ENCODE data around the gene DOK6.
"Not testable (repeated sequence)": the region's sequence is repeated elsewhere in the genome, so short reads cannot be mapped to it uniquely, and the experiment has no call there.

Gene DOK6

DNA sequence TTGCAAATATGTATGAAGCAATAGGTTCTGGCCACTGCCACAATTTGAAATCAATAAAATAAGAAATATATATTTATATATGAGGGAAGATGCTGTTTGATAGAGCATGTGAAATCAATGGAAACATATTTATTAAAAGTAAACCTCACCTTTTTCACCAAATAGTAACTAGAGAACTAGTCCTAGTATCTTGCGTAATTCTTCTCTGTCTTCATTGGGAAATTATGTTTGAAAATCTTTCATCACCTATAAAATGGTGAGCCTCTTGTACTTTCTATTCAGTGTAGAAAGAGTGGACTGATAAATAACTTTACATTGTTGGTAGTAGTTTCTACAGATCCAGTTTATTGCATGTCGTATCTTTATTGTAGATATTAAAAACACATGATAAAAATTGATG lies 444.0 kb downstream of the DOK6 start:
- TF ChIP-seq, protein P1, sequence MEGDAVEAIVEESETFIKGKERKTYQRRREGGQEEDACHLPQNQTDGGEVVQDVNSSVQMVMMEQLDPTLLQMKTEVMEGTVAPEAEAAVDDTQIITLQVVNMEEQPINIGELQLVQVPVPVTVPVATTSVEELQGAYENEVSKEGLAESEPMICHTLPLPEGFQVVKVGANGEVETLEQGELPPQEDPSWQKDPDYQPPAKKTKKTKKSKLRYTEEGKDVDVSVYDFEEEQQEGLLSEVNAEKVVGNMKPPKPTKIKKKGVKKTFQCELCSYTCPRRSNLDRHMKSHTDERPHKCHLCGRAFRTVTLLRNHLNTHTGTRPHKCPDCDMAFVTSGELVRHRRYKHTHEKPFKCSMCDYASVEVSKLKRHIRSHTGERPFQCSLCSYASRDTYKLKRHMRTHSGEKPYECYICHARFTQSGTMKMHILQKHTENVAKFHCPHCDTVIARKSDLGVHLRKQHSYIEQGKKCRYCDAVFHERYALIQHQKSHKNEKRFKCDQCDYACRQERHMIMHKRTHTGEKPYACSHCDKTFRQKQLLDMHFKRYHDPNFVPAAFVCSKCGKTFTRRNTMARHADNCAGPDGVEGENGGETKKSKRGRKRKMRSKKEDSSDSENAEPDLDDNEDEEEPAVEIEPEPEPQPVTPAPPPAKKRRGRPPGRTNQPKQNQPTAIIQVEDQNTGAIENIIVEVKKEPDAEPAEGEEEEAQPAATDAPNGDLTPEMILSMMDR (IDR thresholded peaks at IDR 0.05; ENCODE audit: control extremely low read depth, extremely low read depth, low read depth, missing control alignments): no peak
- no peak for DNase-seq (ENCODE audit: extremely low spot score)
- ChIA-PET POLR2A (no interaction called here), CTCF (no interaction called here)

DNA sequence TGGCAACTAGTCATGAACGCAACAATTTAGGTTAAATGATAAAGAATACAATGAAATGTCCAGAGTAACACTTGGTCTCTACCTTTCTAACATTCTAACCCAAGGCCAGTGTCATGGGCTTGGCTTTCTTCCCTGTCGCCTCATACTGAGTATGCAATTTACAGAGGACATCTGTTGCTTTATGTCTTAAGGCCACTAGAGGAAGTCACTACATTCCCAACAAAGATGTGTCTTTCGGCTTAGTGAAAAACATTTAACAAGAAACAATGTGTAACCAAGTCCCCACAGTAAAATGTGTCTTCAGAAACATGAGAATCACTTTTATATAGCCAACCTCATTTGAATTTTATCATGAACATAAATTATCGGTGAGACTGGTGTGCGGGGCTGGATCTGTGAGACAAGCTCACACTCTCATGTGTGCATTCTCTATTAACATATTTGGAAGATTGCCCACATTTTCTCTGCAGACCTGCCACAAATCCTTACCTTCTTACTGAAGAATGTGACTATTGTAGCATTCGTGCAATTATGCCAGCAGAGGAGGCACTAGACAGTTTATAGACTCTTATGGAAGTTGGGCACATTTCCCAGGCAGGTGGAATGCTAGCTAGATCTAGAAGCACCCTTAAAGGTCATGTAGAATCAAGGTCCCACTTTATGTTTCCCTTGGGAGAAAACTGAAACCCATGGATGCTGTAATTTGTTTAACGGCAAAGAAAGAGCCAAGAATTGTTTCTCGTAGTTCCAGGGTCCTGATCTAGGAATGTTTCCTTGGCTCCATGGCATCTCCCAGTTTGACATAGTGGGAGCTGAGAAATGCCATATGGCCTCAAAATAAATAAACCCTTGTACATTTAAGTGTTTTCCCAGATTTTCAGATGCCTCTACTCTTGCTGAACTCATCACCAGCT lies 445.2 kb downstream of the DOK6 start:
- CTCF ChIA-PET: interaction anchor here (0.7 to 1.1 kb wide), 2 partner anchors 101 to 183 kb away, joined by 3 read pairs; no protein-coding TSS in a partner anchor

DNA sequence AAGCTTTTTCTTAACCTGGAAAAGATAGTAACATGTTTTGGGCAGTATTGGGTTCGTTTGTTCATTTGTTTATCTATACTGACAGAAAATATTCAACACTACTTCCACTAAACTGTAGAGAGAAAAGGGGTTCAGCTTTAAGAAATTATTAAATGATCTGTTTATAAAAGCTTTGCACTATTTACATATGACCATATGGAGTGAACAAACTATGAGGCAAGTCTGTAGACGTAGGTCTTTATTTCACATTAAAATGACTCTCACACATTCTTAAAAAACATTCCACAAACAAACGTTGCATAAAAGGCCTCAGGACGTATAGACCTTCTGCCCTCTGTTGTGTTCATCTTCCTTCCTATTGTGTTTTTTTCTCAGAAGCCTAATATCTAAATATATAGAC lies 452.4 kb downstream of the DOK6 start:
- ChIA-PET POLR2A (no interaction called here), CTCF (interaction anchor here (3.2 kb wide), 1 partner anchor 14 kb away, joined by 20 read pairs; no protein-coding TSS in a partner anchor)
- DNase-seq (ENCODE audit: extremely low spot score): no peak

More for the DNA sequence above, 445.2 kb downstream of the DOK6 start:
- no peak for DNase-seq (ENCODE audit: extremely low spot score)
- TF ChIP-seq, protein P1 (IDR thresholded peaks at IDR 0.05; ENCODE audit: control extremely low read depth, extremely low read depth, low read depth, missing control alignments): no peak
- POLR2A ChIA-PET: no interaction called here

DNA sequence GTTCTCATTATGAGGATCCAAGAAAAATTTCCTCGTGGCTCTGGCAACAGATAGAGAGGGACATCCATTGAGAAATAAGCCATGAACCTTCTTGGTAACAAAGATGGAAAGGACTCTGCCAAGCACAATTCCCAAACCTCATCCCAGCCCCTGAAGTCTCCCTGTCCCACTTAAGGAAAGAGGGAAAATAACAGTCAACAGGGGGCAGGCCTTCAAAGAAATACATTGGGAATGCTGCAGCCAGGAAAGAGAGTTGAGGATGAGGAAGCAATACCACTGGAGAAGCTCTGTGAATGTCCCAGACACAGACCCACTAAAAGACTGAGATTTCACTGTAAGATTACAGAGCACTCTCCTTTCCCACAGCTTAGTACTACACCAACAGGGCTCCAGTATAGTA lies 453.8 kb downstream of the DOK6 start:
- CTCF ChIA-PET: no interaction called here
- TF ChIP-seq, protein P1 (IDR thresholded peaks at IDR 0.05; ENCODE audit: control extremely low read depth, extremely low read depth, low read depth, missing control alignments): no peak
- no peak for DNase-seq (ENCODE audit: extremely low spot score)
- POLR2A ChIA-PET: no interaction called here

More for the DNA sequence above, 452.4 kb downstream of the DOK6 start:
- TF ChIP-seq, protein P1 (IDR thresholded peaks at IDR 0.05; ENCODE audit: control extremely low read depth, extremely low read depth, low read depth, missing control alignments): no peak

DNA sequence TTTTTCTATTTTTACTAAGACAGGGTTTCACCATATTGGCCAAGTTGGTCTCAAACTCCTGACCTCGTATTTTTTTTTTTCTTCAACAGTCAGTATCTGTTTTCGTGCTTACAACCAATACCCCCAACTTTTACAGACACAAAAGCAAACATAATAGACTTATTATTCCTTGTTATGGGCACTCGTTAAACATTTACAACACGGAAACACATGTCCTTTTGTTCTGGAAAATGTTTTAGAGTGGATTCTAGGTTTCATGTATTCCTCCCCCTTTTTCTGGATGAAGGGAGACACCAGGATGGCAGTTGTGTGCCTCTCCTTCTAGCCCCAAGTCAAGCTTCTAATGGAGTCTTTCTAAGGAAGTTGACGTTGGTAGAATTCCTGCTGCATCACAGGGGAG lies 458.2 kb downstream of the DOK6 start:
- TF ChIP-seq, protein P1 (IDR thresholded peaks at IDR 0.05; ENCODE audit: control extremely low read depth, extremely low read depth, low read depth, missing control alignments): no peak
- no peak for DNase-seq (ENCODE audit: extremely low spot score)
- ChIA-PET CTCF (no interaction called here), POLR2A (no interaction called here)

DNA sequence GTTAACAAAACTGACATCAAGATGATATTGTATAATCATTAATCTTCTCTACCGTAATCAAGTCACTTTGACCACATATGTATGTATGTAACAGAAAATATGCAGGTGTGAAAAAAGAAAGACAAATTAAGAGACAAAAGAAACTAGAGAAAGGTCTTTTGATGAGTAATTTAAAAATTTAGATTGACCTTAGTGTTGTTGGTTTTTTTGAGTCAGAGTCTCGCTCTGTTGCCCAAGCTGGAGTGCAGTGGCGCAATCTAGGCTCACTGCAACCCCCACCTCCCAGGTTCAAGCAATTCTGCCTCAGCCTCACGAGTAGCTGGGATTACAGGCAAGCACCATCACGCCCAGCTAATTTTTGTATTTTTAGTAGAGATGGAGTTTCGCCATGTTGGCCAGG lies 464.1 kb downstream of the DOK6 start:
- POLR2A ChIA-PET: not testable (repeated sequence)

DNA sequence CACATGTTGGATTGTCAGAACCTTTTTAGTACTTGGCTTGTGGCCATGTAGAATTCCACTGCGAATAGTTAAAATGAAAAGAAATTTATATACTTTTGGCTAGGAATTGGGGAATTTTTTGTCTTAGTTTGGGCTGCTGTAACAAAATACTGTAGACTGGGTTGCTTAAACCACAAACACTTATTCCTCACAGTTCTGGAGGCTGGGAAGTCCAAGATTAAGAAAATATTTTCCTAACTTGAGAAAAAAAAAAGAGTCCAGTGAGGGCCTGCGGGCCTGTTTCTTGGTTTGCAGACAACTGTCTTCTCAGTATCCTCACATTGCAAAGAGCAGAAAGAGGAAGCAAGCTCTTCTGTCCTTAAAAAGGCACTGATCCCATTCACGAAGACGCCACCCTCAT lies 465.1 kb downstream of the DOK6 start:
- TF ChIP-seq, protein P1 (IDR thresholded peaks at IDR 0.05; ENCODE audit: control extremely low read depth, extremely low read depth, low read depth, missing control alignments): no peak
- ChIA-PET CTCF (interaction anchor here (1.5 kb wide), 1 partner anchor 22 kb away, joined by 3 read pairs; no protein-coding TSS in a partner anchor), POLR2A (no interaction called here)
- no peak for DNase-seq (ENCODE audit: extremely low spot score)

More for the DNA sequence above, 464.1 kb downstream of the DOK6 start:
- DNase-seq (ENCODE audit: extremely low spot score): peak; percentile 31
- CTCF ChIA-PET: not testable (repeated sequence)
